Measurements from ENCODE around the gene ARPP21. TPM values are rescaled to one million over a fixed set of nuclear protein-coding genes. Genes with fewer than 3 reads are reported as not detected.

ARPP21 gene
- total and polyA plus RNA-seq, 9 donors = not detected

DNA sequence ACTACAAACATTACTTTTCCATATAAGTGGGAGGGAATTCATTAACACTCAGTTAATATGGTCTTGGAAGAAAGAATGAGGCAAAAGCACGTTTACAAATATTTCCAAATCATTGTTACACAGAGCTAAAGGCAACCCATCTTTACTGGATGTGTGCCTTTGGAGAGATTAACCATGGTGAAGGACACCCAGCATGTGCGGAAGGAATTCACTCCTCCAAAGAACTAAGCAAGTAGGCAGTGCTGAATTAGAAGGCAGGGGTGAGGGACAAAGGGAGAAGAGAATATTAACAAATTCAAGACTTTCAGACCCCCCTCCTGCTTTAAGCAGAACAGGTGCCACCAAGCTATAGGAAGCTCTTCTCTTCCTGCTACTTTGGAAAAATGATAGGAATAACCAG lies 10.1 kb downstream of the ARPP21 start:
- no peak for TF ChIP-seq POLR2A (IDR thresholded peaks at IDR 0.05)
- TF ChIP-seq, protein P1, sequence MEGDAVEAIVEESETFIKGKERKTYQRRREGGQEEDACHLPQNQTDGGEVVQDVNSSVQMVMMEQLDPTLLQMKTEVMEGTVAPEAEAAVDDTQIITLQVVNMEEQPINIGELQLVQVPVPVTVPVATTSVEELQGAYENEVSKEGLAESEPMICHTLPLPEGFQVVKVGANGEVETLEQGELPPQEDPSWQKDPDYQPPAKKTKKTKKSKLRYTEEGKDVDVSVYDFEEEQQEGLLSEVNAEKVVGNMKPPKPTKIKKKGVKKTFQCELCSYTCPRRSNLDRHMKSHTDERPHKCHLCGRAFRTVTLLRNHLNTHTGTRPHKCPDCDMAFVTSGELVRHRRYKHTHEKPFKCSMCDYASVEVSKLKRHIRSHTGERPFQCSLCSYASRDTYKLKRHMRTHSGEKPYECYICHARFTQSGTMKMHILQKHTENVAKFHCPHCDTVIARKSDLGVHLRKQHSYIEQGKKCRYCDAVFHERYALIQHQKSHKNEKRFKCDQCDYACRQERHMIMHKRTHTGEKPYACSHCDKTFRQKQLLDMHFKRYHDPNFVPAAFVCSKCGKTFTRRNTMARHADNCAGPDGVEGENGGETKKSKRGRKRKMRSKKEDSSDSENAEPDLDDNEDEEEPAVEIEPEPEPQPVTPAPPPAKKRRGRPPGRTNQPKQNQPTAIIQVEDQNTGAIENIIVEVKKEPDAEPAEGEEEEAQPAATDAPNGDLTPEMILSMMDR (IDR thresholded peaks at IDR 0.05) = no peak
- Histone ChIP-seq H3K9me3 (no peaks in the 10 kb centered on the region), H3K4me3 (no peak overlapping the region), H3K4me1 (ENCODE audit: insufficient read depth) (no peaks in the 10 kb centered on the region), H3K27me3 (no peaks in the 10 kb centered on the region), H3K27ac (no peak overlapping the region), H3K36me3 (no peaks in the 10 kb centered on the region)
- intact Hi-C loops (cut with DNase I) = no loop called here
- no peak for DNase-seq
- WGBS, 3 donors = 44 to 54% (median 45%) methylated on average over 2 of the region's 2 CpGs

DNA sequence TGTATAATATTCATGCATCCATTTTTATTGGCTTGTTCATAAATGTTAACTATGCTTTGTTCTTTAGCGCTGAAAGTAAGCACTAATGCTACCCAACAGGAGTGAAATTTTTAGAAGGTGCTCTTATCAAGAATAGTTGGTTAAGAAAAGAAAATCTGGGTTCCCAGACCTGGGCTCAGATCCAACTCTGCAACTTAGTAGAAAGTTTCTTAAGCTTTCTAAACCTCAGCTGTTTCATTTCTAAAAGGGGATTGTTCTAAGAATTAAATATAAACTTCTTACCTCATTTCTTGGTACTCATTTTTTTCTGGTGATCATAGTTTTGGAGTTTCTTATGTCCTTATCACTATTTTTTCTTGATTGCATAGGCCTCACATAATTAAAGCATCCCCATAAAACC lies 12.1 kb downstream of the ARPP21 start:
- H3K4me3 ChIP-seq = no peak overlapping the region
- DNase-seq = no peak
- WGBS, 3 donors = 69 to 85% (median 71%) methylated on average over 1 of the region's 1 CpG
- H3K9me3 ChIP-seq = no peaks in the 10 kb centered on the region
- H3K36me3 ChIP-seq = no peaks in the 10 kb centered on the region
- TF ChIP-seq EP300 (IDR thresholded peaks at IDR 0.05) (no peak), POLR2A (IDR thresholded peaks at IDR 0.05) (no peak)
- TF ChIP-seq, protein P1 (IDR thresholded peaks at IDR 0.05) = no peak
- H3K4me1 ChIP-seq (ENCODE audit: insufficient read depth) = no peaks in the 10 kb centered on the region
- intact Hi-C loops (cut with DNase I) = no loop called here
- no peaks in the 10 kb centered on the region for H3K27me3 ChIP-seq
- no peak overlapping the region for H3K27ac ChIP-seq

DNA sequence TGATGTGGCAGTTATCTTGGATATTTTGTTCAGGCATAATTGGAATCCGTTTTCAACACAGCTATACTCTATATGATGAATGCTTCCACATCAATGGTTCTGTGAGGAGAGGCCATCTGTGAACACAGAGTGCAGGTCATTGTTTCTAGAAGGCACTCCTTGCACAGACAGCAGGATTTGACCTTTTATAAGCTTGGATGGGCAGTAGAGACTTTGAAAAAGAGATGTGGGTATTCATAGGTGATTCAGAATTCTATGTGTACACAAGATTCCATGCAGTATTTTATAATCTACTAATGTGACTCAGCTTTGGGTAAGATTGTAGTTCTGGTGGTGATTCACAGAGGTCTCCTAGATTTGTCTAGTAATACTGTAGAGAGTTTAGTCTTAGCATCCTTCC lies 12.5 kb downstream of the ARPP21 start:
- no peaks in the 10 kb centered on the region for H3K36me3 ChIP-seq
- WGBS, 3 donors = 18 to 33% (median 25%) methylated on average over 1 of the region's 1 CpG
- no peak for DNase-seq
- H3K27ac ChIP-seq = no peak overlapping the region
- H3K9me3 ChIP-seq = no peaks in the 10 kb centered on the region
- no peaks in the 10 kb centered on the region for H3K4me1 ChIP-seq (ENCODE audit: insufficient read depth)
- intact Hi-C loops (cut with DNase I) = no loop called here
- H3K27me3 ChIP-seq = no peaks in the 10 kb centered on the region
- TF ChIP-seq EP300 (IDR thresholded peaks at IDR 0.05) (no peak), POLR2A (IDR thresholded peaks at IDR 0.05) (no peak)
- no peak overlapping the region for H3K4me3 ChIP-seq

DNA sequence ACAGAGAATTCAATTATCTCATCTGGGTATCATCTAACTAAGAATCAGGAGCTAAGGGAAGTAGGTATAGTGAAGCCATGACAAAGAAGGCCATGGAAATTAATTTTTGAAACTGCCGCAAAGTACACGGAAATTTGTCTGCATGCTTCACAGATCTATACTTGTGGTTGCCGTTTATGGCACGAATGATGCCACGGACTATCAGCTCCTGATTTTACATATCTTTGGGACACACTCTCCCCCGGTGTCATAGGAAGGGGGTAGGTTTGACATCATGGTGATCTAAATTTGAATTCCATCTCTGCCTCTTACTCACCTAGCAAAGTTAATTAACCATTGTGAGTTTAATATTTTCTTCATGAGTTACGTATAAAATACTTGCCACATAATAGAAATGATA lies 14.0 kb downstream of the ARPP21 start:
- intact Hi-C loops (cut with DNase I) = no loop called here
- H3K9me3 ChIP-seq = no peaks in the 10 kb centered on the region
- no peak for DNase-seq
- 92 to 94% (median 93%) methylated on average over 7 of the region's 7 CpGs for WGBS, 3 donors
- H3K4me1 ChIP-seq (ENCODE audit: insufficient read depth) = no peaks in the 10 kb centered on the region
- no peaks in the 10 kb centered on the region for H3K27me3 ChIP-seq
- no peak overlapping the region for H3K27ac ChIP-seq
- no peak for TF ChIP-seq POLR2A (IDR thresholded peaks at IDR 0.05)
- TF ChIP-seq, protein P1 (IDR thresholded peaks at IDR 0.05) = no peak
- TF ChIP-seq EP300 (IDR thresholded peaks at IDR 0.05) = no peak
- no peaks in the 10 kb centered on the region for H3K36me3 ChIP-seq
- H3K4me3 ChIP-seq = no peak overlapping the region

DNA sequence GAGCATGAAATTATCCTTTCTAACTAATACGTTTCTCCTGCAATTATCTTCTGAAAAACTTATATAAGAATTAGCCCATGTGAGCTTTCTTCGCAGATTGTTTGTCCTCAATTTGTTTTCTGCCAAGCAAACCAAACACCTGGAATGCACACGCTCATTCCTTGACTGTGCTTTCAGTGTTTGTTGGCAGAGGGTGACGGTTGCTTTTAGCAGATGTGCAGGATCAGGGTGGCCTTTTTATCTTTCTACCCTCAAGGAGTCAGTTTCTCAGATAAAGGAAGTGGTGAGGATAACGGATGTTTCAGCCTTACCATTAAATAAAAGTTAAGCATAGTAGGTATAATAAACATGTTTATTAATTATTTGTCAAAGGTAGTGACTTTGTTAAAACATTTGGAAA lies 15.2 kb downstream of the ARPP21 start:
- Histone ChIP-seq H3K4me3 (no peak overlapping the region), H3K9me3 (no peaks in the 10 kb centered on the region), H3K27ac (no peak overlapping the region), H3K27me3 (no peaks in the 10 kb centered on the region), H3K4me1 (ENCODE audit: insufficient read depth) (no peaks in the 10 kb centered on the region), H3K36me3 (no peaks in the 10 kb centered on the region)
- 16 to 37% (median 18%) methylated on average over 5 of the region's 5 CpGs for WGBS, 3 donors
- TF ChIP-seq EP300 (IDR thresholded peaks at IDR 0.05) (no peak), POLR2A (IDR thresholded peaks at IDR 0.05) (no peak)
- TF ChIP-seq, protein P1 (IDR thresholded peaks at IDR 0.05) = no peak
- intact Hi-C loops (cut with DNase I) = no loop called here
- DNase-seq = no peak
